H54 (cell line): ENCODE measurements around the gene FOXP3.
"Not testable (repeated sequence)": the region's sequence is repeated elsewhere in the genome, so short reads cannot be mapped to it uniquely, and the experiment has no call there.

ENCODE experiments used
- DNase-seq: peaks from one replicate; pipeline ENCODE4 v3.0.0; 2011; ENCODE audit warnings: low spot score, mixed read lengths; ENCODE audit not compliant: insufficient read length
- FAIRE-seq: peaks from 3 replicates; lab custom pipeline; 2011; peaks lifted over from hg19 to GRCh38; lab: Jason Lieb, UNC
- POLR2A ChIP-seq: IDR thresholded peaks from 2 replicates; pipeline ENCODE4 v1.6.1; 2011; ENCODE audit warnings: low read depth, mild to moderate bottlenecking, low read length

FOXP3 gene

GRCh38 chrX:49264460-49264859, at the start of gene FOXP3:
Gene FOXP3 (minus strand): TSS chrX:49264710. CDS start chrX:49258505, 6,205 bp downstream.
- no peak for DNase-seq
- FAIRE-seq, result no peak
- no peak for TF ChIP-seq POLR2A

GRCh38 chrX:49312176-49312575, 47.7 kb upstream of the FOXP3 start:
- FAIRE-seq, result no peak
- no peak for DNase-seq
- no peak for TF ChIP-seq POLR2A

GRCh38 chrX:49310371-49310770, 45.9 kb upstream of the FOXP3 start:
- TF ChIP-seq POLR2A, result no peak
- FAIRE-seq, result no peak
- DNase-seq, result no peak

GRCh38 chrX:49309401-49309981, 45.0 kb upstream of the FOXP3 start:
- TF ChIP-seq POLR2A, result no peak
- DNase-seq (no peak), FAIRE-seq (no peak)

- no peak for DNase-seq
- no peak for TF ChIP-seq POLR2A
- FAIRE-seq, result no peak
Observed at GRCh38 chrX:49308604-49309269, 44.2 kb upstream of the FOXP3 start.

GRCh38 chrX:49307775-49308174, 43.3 kb upstream of the FOXP3 start:
- not testable (repeated sequence) for DNase-seq, FAIRE-seq

- no peak for TF ChIP-seq POLR2A
- DNase-seq (no peak), FAIRE-seq (no peak)
Observed at GRCh38 chrX:49303346-49303745, 38.8 kb upstream of the FOXP3 start, which contains the start of gene GAGE10. Gene GAGE10 (plus strand): TSS chrX:49303646. CDS start chrX:49304860, 1,214 bp downstream.

GRCh38 chrX:49300703-49301102, 36.2 kb upstream of the FOXP3 start:
- no peak for DNase-seq
- FAIRE-seq, result no peak

GRCh38 chrX:49299293-49299692, 34.8 kb upstream of the FOXP3 start:
- not testable (repeated sequence) for FAIRE-seq, DNase-seq

More at GRCh38 chrX:49300703-49301102, 36.2 kb upstream of the FOXP3 start:
- no peak for TF ChIP-seq POLR2A

- DNase-seq (no peak), FAIRE-seq (no peak)
Observed at GRCh38 chrX:49292400-49293362, 28.2 kb upstream of the FOXP3 start.

GRCh38 chrX:49291615-49292337, 27.3 kb upstream of the FOXP3 start:
- DNase-seq (no peak), FAIRE-seq (no peak)
- no peak for TF ChIP-seq POLR2A

More at GRCh38 chrX:49292400-49293362, 28.2 kb upstream of the FOXP3 start:
- TF ChIP-seq POLR2A, result no peak

- no peak for DNase-seq
- FAIRE-seq, result no peak
- TF ChIP-seq POLR2A, result no peak
Observed at GRCh38 chrX:49290215-49290614, 25.7 kb upstream of the FOXP3 start.

GRCh38 chrX:49287665-49288064, 23.2 kb upstream of the FOXP3 start:
- FAIRE-seq (no peak), DNase-seq (no peak)
- no peak for TF ChIP-seq POLR2A
